HepG2 (cell line): ENCODE measurements around the gene DAB2. TPM values are rescaled to one million over a fixed set of nuclear protein-coding genes. Genes with fewer than 3 reads are reported as not detected.

Source experiments
- ATAC-seq: fragments of 200-7000 bp; cut with Tn5 transposase; 3 replicates; pipeline ENCODE4 v1.9.1; 2020; ENCODE audit warnings: mild to moderate bottlenecking, moderate library complexity
- BruUV-seq: library from RNA; stranded (reverse); fragments of 400-500 nt; replicated peaks from 2 replicates; lab custom pipeline; 2021; lab: Mats Ljungman, UMichigan
- CTCF ChIA-PET: fragments of 300-600 bp; formaldehyde crosslinking; extraction: SDS; loops from one replicate; lab custom pipeline; 2021; ENCODE audit warnings: low total read pairs, inconsistent platforms, low intra/inter-chr PET ratio; lab: Yijun Ruan, JAX
- POLR2A ChIA-PET: fragments of 350-600 bp; sonication (Branson Sonifier 250); formaldehyde crosslinking; loops from one replicate; lab custom pipeline; 2020; ENCODE audit warnings: antibody characterized with exemption, inconsistent platforms; lab: Yijun Ruan, JAX
- DNase-seq: peaks from one replicate; pipeline ENCODE4 v3.0.0-alpha.2; 2015; ENCODE audit warnings: low spot score
- FAIRE-seq: peaks from 3 replicates; lab custom pipeline; 2011; peaks lifted over from hg19 to GRCh38; lab: Jason Lieb, UNC
- H2AFZ ChIP-seq: one replicate; pipeline ENCODE4 v1.6.1; 2011; ENCODE audit warnings: low read length, inconsistent platforms
- H3K27ac ChIP-seq: fragments of 300-600 bp; 3 replicates; pipeline ENCODE4 v1.8.0; 2011; ENCODE audit warnings: mixed run types, mild to moderate bottlenecking, mixed read lengths, low read length, inconsistent platforms; ENCODE audit not compliant: insufficient read depth; ENCODE audit errors: extremely low read length
- H3K27me3 ChIP-seq, 2 experiments: fragments of 200-600 bp in 1 of 2; 2 replicates in 1 of 2; 3 replicates in 1 of 2; pipeline versions ENCODE4 v1.6.0 to v1.8.0; 2011; ENCODE audit warnings: low read length in 2 of 2, mild to moderate bottlenecking in 2 of 2, moderate library complexity in 2 of 2, inconsistent platforms in 1 of 2; ENCODE audit not compliant: insufficient read depth in 2 of 2, control insufficient read depth in 1 of 2
- H3K36me3 ChIP-seq, 2 experiments: fragments of 200-600 bp in 1 of 2; replicated peaks in 1 of 2; 2 replicates in 1 of 2; 3 replicates in 1 of 2; pipeline versions ENCODE4 v1.5.1 to v1.8.0; 2011; ENCODE audit warnings: low read length in 2 of 2, inconsistent platforms in 1 of 2; ENCODE audit not compliant: insufficient read depth in 2 of 2, control insufficient read depth in 1 of 2
- H3K4me1 ChIP-seq: 2 replicates; pipeline ENCODE4 v1.5.1; 2012; ENCODE audit warnings: low read length, inconsistent platforms; ENCODE audit not compliant: insufficient read depth
- H3K4me2 ChIP-seq: 2 replicates; pipeline ENCODE4 v1.6.0; 2011; ENCODE audit warnings: low read depth, low read length, inconsistent platforms
- H3K4me3 ChIP-seq, 3 experiments: fragments of 200-600 bp in 1 of 3; sonication (generic), shearing (Covaris generic) in 1 of 3; replicated peaks in 1 of 3; 2 replicates each; pipeline ENCODE4 v1.5.1; 2011 to 2016; ENCODE audit warnings: low read length in 3 of 3, inconsistent platforms in 2 of 3, low read depth in 2 of 3, mild to moderate bottlenecking in 2 of 3, control low read depth in 1 of 3, mixed read lengths in 1 of 3; ENCODE audit not compliant: insufficient read depth in 1 of 3
- H3K79me2 ChIP-seq: one replicate; pipeline ENCODE4 v1.6.1; 2011; ENCODE audit warnings: low read length, inconsistent platforms; ENCODE audit not compliant: insufficient read depth
- H3K9ac ChIP-seq: 2 replicates; pipeline ENCODE4 v1.6.0; 2011; ENCODE audit warnings: mild to moderate bottlenecking, low read depth, low read length, inconsistent platforms; ENCODE audit not compliant: insufficient read depth
- H3K9me3 ChIP-seq: 2 replicates; pipeline ENCODE4 v1.5.1; 2012; ENCODE audit warnings: mild to moderate bottlenecking, low read length
- H4K20me1 ChIP-seq: 2 replicates; pipeline ENCODE4 v1.6.0; 2011; ENCODE audit warnings: inconsistent platforms, mild to moderate bottlenecking, low read length, moderate library complexity; ENCODE audit not compliant: insufficient read depth
- ATRX ChIP-seq: sonication (generic); formaldehyde crosslinking; IDR thresholded peaks from 2 replicates; pipeline ENCODE4 v1.4.0; 2020; ENCODE audit warnings: missing genetic modification reagents, borderline replicate concordance
- CREM ChIP-seq, 2 experiments: sonication (generic) in 1 of 2; formaldehyde crosslinking in 1 of 2; IDR thresholded peaks; 2 replicates each; pipeline versions ENCODE4 v1.4.0 to v1.6.1; 2016 to 2020; ENCODE audit warnings: antibody characterized with exemption in 1 of 2, mild to moderate bottlenecking in 1 of 2, missing genetic modification reagents in 1 of 2
- FOXJ3 ChIP-seq: sonication (generic); formaldehyde crosslinking; IDR thresholded peaks from 2 replicates; pipeline ENCODE4 v1.4.0; 2020; ENCODE audit warnings: missing genetic modification reagents, mild to moderate bottlenecking, borderline replicate concordance
- HOXA7 ChIP-seq: sonication (generic); formaldehyde crosslinking; IDR thresholded peaks from 2 replicates; pipeline ENCODE4 v1.8.1; 2022; ENCODE audit warnings: mild to moderate bottlenecking, missing genetic modification reagents, moderate library complexity
- MAFG ChIP-seq: sonication (generic); formaldehyde crosslinking; IDR thresholded peaks from 2 replicates; pipeline ENCODE4 v1.5.1; 2020; ENCODE audit warnings: mild to moderate bottlenecking, missing genetic modification reagents
- PRMT3 ChIP-seq: sonication (generic); formaldehyde crosslinking; IDR thresholded peaks from 2 replicates; pipeline ENCODE4 v1.8.1; 2022; ENCODE audit warnings: low read depth, mild to moderate bottlenecking, moderate library complexity, missing genetic modification reagents, borderline replicate concordance
- SCMH1 ChIP-seq: sonication (generic); formaldehyde crosslinking; IDR thresholded peaks from 2 replicates; pipeline ENCODE4 v1.9.0; 2021; ENCODE audit warnings: missing genetic modification reagents, mild to moderate bottlenecking, borderline replicate concordance
- UBTF ChIP-seq: sonication (generic); formaldehyde crosslinking; IDR thresholded peaks from 2 replicates; pipeline ENCODE4 v1.4.0; 2020; ENCODE audit warnings: mild to moderate bottlenecking, missing genetic modification reagents
- ZNF44 ChIP-seq: sonication (generic); formaldehyde crosslinking; IDR thresholded peaks from 2 replicates; pipeline ENCODE4 v1.5.1; 2020; ENCODE audit warnings: mild to moderate bottlenecking, missing genetic modification reagents
- WGBS: methylation state at CpG from one replicate; pipeline ENCODE4 v1.1.6; 2017; ENCODE audit warnings: low lambda C conversion rate; 5-methylcytosine and 5-hydroxymethylcytosine counted together
- in situ Hi-C: cut with HindIII; loops from 2 replicates; pipeline ENCODE4 v1.10.0; 2017; ENCODE audit warnings: low pct_unique_long_range_greater_than_20kb; ENCODE audit not compliant: extremely low pct_ligation_motif_present
- intact Hi-C: fragments of 100-400 bp; cut with micrococcal nuclease; formaldehyde crosslinking; loops from one replicate; pipeline ENCODE4 v1.10.0; 2022; ENCODE audit not compliant: unreplicated experiment
- polyA plus RNA-seq, 8 experiments: library from polyadenylated mRNA; depleted of rRNA in 3 of 8; stranded (reverse) in 7 of 8; unstranded in 1 of 8; fragments of >200 nt; fragmentation: Illumina TruSeq in 4 of 8; extraction: Trizol in 4 of 8; gene quantifications; 2 replicates each; pipeline versions ENCODE4 v1.2.1 to v1.2.3, GENCODE V29; 2011 to 2016; ENCODE audit warnings: low read depth in 4 of 8, missing spikeins in 1 of 8, mixed read lengths in 1 of 8; ENCODE audit not compliant: insufficient read depth in 1 of 8
- total RNA-seq, 5 experiments: library from RNA; depleted of rRNA; stranded (reverse); fragments of >200 nt; fragmentation: Illumina TruSeq; extraction: Trizol; gene quantifications; 2 replicates each; pipeline ENCODE4 v1.2.3, GENCODE V29; 2016; ENCODE audit warnings: low read depth in 1 of 5
- TF ChIP-seq, protein P1 (sequence below): sonication (generic); formaldehyde crosslinking; conservative IDR thresholded peaks from 2 replicates; pipeline ENCODE4 v1.8.0; 2022; ENCODE audit warnings: mild to moderate bottlenecking, moderate library complexity, missing genetic modification reagents
- TF ChIP-seq, protein P2 (sequence below): sonication (generic); formaldehyde crosslinking; IDR thresholded peaks from 2 replicates; pipeline ENCODE4 v1.4.0; 2020; ENCODE audit warnings: missing genetic modification reagents, borderline replicate concordance
- TF ChIP-seq, protein P3 (sequence below): sonication (generic); formaldehyde crosslinking; IDR thresholded peaks from 2 replicates; pipeline ENCODE4 v1.8.0; 2022; ENCODE audit warnings: low read depth, missing genetic modification reagents

The DAB2 gene
- total and polyA plus RNA-seq, 2 of the 13 experiments (the other 11 are each of a cell fraction or from before 2014, with no cell fraction given) = 6.4 to 6.5 TPM

GRCh38 chr5:39355324-39355723, 69.5 kb downstream of the DAB2 start:
- no peak overlapping the region for H3K9ac ChIP-seq
- CTCF ChIA-PET = no interaction called here
- no peak overlapping the region for H3K4me3 ChIP-seq
- FAIRE-seq = no peak
- no peak for ATAC-seq
- H3K4me2 ChIP-seq = no peak overlapping the region
- no peak overlapping the region for H3K27ac ChIP-seq
- in situ Hi-C loops (no loop called here), intact Hi-C loops (no loop called here)
- H3K4me1 ChIP-seq = no peaks in the 10 kb centered on the region
- BruUV-seq = no TSS peak
- H3K79me2 ChIP-seq = no peaks in the 10 kb centered on the region
- no peak overlapping the region for H2AFZ ChIP-seq
- peaks cover 4% of the 10 kb centered on the region; the same call in 1 of the 2 replicates for H3K9me3 ChIP-seq
- DNase-seq = no peak
- POLR2A ChIA-PET = no interaction called here
- no peaks in the 10 kb centered on the region for H3K27me3 ChIP-seq
- H4K20me1 ChIP-seq = no peaks in the 10 kb centered on the region
- 1% methylated on average over 3 of the region's 3 CpGs for WGBS
- H3K36me3 ChIP-seq = no peaks in the 10 kb centered on the region
- no peak for TF ChIP-seq ATRX (CRISPR knock-in tag)
- TF ChIP-seq UBTF = no peak
- TF ChIP-seq, protein P1, sequence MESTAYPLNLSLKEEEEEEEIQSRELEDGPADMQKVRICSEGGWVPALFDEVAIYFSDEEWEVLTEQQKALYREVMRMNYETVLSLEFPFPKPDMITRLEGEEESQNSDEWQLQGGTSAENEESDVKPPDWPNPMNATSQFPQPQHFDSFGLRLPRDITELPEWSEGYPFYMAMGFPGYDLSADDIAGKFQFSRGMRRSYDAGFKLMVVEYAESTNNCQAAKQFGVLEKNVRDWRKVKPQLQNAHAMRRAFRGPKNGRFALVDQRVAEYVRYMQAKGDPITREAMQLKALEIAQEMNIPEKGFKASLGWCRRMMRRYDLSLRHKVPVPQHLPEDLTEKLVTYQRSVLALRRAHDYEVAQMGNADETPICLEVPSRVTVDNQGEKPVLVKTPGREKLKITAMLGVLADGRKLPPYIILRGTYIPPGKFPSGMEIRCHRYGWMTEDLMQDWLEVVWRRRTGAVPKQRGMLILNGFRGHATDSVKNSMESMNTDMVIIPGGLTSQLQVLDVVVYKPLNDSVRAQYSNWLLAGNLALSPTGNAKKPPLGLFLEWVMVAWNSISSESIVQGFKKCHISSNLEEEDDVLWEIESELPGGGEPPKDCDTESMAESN = no peak
- no peak for TF ChIP-seq HOXA7
- TF ChIP-seq MAFG (CRISPR knock-in tag) = no peak
- TF ChIP-seq, protein P2, sequence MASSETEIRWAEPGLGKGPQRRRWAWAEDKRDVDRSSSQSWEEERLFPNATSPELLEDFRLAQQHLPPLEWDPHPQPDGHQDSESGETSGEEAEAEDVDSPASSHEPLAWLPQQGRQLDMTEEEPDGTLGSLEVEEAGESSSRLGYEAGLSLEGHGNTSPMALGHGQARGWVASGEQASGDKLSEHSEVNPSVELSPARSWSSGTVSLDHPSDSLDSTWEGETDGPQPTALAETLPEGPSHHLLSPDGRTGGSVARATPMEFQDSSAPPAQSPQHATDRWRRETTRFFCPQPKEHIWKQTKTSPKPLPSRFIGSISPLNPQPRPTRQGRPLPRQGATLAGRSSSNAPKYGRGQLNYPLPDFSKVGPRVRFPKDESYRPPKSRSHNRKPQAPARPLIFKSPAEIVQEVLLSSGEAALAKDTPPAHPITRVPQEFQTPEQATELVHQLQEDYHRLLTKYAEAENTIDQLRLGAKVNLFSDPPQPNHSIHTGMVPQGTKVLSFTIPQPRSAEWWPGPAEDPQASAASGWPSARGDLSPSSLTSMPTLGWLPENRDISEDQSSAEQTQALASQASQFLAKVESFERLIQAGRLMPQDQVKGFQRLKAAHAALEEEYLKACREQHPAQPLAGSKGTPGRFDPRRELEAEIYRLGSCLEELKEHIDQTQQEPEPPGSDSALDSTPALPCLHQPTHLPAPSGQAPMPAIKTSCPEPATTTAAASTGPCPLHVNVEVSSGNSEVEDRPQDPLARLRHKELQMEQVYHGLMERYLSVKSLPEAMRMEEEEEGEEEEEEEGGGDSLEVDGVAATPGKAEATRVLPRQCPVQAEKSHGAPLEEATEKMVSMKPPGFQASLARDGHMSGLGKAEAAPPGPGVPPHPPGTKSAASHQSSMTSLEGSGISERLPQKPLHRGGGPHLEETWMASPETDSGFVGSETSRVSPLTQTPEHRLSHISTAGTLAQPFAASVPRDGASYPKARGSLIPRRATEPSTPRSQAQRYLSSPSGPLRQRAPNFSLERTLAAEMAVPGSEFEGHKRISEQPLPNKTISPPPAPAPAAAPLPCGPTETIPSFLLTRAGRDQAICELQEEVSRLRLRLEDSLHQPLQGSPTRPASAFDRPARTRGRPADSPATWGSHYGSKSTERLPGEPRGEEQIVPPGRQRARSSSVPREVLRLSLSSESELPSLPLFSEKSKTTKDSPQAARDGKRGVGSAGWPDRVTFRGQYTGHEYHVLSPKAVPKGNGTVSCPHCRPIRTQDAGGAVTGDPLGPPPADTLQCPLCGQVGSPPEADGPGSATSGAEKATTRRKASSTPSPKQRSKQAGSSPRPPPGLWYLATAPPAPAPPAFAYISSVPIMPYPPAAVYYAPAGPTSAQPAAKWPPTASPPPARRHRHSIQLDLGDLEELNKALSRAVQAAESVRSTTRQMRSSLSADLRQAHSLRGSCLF = no peak
- TF ChIP-seq SCMH1 (CRISPR knock-in tag) = no peak
- TF ChIP-seq FOXJ3 = no peak
- TF ChIP-seq, protein P3, sequence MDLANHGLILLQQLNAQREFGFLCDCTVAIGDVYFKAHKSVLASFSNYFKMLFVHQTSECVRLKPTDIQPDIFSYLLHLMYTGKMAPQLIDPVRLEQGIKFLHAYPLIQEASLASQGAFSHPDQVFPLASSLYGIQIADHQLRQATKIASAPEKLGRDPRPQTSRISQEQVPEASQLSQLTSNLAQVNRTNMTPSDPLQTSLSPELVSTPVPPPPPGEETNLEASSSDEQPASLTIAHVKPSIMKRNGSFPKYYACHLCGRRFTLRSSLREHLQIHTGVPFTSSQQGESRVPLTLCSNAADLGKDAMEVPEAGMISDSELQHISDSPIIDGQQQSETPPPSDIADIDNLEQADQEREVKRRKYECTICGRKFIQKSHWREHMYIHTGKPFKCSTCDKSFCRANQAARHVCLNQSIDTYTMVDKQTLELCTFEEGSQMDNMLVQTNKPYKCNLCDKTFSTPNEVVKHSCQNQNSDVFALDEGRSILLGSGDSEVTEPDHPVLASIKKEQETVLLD (CRISPR knock-in tag) = no peak
- TF ChIP-seq PRMT3 (CRISPR knock-in tag) = no peak
- TF ChIP-seq ZNF44 (CRISPR knock-in tag) = no peak
- TF ChIP-seq CREM (IDR thresholded peaks at IDR 0.05) = no peak
- TF ChIP-seq CREM (CRISPR knock-in tag; IDR thresholded peaks at IDR 0.05) = no peak
